ENCODE measurements around the gene SLC9B2. TPM values are rescaled to one million over a fixed set of nuclear protein-coding genes. Genes with fewer than 3 reads are reported as not detected.

SLC9B2 gene
- total and polyA plus RNA-seq, 10 of the 15 experiments (the other 5 are each of a cell fraction or from before 2014, with no cell fraction given), result 8.9 to 32.5 (median 25.3) TPM

DNA sequence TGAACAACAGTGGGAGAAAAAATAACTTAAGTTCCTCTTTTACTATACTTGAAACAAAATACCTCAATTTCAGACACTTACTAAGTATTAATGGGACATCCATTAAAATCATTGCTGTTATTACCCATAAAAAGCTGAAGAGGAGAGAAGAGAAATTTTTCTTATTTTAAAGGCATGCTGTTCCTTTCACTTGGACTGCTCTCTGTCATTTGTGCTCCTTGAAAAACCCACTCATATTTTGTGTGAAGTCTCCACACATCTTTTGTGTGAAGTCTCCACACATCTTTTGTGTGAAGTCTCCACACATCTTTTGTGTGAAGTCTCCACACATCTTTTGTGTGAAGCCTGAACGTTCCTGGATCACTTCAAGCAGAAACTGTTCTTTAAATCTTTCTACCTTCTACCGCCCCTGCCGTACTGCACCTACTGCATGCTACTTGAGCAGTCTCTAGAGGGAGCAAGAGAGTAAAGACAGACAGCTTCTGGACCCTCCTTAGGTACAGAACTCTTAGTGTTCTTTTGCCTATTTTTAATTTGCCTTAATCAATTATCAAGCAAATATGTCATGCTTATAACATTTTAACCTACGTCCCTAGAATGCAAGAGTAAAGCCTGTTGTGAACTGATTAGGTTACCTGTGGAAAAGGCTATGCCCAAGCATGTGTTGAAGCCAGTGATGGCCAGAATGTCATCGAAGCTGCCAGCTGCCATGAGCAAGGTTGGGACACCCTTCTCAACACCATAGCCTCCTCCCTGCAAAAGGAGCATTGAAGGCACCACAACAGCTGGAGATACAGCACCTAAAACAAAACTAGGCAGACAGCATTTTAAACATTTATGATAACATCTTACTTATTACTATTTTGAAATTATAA, 29.9 kb downstream of the SLC9B2 start (continued):
- TF ChIP-seq ZBTB33 (IDR thresholded peaks at IDR 0.05) (peak; percentile 48; the same call in 1 of the 2 replicates), RAD21 (IDR thresholded peaks at IDR 0.05; ENCODE audit: insufficient read depth, low read depth, low read length) (peak; percentile 74), E4F1 (IDR thresholded peaks at IDR 0.05; ENCODE audit: borderline replicate concordance, partially characterized antibody) (no peak), POLR2AphosphoS2 (IDR thresholded peaks at IDR 0.05; ENCODE audit: low read depth, low read length) (no peak), SMC3 (IDR thresholded peaks at IDR 0.05; ENCODE audit: borderline replicate concordance, low read length) (peak; percentile 81), DPF2 (IDR thresholded peaks at IDR 0.05) (no peak), NFYA (IDR thresholded peaks at IDR 0.05; ENCODE audit: borderline replicate concordance, low read depth, low read length) (no peak), NKRF (conservative IDR thresholded peaks at IDR 0.05) (no peak), ZSCAN29 (IDR thresholded peaks at IDR 0.05) (no peak), NR2C2 (IDR thresholded peaks at IDR 0.05; ENCODE audit: borderline replicate concordance, control insufficient read depth, insufficient read length, low read depth) (no peak)
- TF ChIP-seq, protein P1, sequence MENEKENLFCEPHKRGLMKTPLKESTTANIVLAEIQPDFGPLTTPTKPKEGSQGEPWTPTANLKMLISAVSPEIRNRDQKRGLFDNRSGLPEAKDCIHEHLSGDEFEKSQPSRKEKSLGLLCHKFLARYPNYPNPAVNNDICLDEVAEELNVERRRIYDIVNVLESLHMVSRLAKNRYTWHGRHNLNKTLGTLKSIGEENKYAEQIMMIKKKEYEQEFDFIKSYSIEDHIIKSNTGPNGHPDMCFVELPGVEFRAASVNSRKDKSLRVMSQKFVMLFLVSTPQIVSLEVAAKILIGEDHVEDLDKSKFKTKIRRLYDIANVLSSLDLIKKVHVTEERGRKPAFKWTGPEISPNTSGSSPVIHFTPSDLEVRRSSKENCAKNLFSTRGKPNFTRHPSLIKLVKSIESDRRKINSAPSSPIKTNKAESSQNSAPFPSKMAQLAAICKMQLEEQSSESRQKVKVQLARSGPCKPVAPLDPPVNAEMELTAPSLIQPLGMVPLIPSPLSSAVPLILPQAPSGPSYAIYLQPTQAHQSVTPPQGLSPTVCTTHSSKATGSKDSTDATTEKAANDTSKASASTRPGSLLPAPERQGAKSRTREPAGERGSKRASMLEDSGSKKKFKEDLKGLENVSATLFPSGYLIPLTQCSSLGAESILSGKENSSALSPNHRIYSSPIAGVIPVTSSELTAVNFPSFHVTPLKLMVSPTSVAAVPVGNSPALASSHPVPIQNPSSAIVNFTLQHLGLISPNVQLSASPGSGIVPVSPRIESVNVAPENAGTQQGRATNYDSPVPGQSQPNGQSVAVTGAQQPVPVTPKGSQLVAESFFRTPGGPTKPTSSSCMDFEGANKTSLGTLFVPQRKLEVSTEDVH (IDR thresholded peaks at IDR 0.05; ENCODE audit: low read depth, partially characterized antibody), result no peak
- TF ChIP-seq, protein P2, sequence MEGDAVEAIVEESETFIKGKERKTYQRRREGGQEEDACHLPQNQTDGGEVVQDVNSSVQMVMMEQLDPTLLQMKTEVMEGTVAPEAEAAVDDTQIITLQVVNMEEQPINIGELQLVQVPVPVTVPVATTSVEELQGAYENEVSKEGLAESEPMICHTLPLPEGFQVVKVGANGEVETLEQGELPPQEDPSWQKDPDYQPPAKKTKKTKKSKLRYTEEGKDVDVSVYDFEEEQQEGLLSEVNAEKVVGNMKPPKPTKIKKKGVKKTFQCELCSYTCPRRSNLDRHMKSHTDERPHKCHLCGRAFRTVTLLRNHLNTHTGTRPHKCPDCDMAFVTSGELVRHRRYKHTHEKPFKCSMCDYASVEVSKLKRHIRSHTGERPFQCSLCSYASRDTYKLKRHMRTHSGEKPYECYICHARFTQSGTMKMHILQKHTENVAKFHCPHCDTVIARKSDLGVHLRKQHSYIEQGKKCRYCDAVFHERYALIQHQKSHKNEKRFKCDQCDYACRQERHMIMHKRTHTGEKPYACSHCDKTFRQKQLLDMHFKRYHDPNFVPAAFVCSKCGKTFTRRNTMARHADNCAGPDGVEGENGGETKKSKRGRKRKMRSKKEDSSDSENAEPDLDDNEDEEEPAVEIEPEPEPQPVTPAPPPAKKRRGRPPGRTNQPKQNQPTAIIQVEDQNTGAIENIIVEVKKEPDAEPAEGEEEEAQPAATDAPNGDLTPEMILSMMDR (IDR thresholded peaks at IDR 0.05 in 2 of 3, conservative IDR thresholded peaks at IDR 0.05 in 1 of 3; ENCODE audit: control insufficient read depth in 2 of 3, extremely low read depth in 1 of 3, insufficient read depth in 1 of 3, low read depth in 3 of 3, low read length in 3 of 3), result peak; percentile 68 to 78 (median 72)
